Measurements from ENCODE around the gene TCEAL5.
"Not testable (repeated sequence)": the region's sequence is repeated elsewhere in the genome, so short reads cannot be mapped to it uniquely, and the experiment has no call there.

The TCEAL5 gene

DNA sequence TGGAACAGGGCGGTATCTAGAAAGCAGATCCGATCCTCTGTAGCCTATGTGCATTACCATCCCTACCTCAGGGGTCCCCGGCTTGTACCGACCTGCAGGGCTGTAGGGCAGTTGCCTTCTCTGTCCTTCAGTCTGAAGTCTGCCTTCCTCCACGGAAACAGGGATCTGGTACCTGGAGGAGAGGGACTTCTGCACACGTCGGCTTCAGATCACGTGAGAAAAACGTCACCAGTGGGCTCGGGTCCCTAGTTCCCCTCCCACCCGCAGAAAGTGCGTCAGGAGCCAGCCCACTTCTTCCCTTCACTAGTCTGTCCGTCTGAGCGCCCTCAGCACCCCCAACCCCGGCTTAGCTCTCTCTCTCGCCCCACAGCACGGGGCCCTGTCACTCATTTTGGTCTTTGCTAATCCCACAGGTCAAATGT lies at the start of gene TCEAL5:
Gene TCEAL5, minus strand, starts transcription at position 170 of the 422 bp plus-strand sequence. CDS start 2,187 bp downstream, outside the sequence.
- FAIRE-seq, result no peak

DNA sequence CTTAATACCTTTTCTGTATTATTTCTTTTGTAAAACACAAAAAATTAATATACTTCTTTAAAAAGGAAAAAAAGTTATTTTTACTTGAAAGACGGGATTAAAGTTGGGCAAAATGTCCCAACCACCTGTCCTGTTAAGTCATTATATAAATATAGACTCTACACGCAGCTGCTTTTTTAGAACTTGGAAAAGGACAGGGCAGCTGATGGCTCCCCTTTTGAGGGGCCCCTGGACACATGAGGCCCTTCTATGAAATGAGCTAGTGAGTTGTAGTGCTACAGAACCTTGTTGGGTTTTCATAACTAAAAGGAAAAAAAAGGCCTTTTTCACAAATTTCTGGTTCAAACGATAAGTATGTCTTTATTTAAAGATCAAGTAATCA lies 34.8 kb upstream of the TCEAL5 start:
- FAIRE-seq, result peak; percentile 42

GRCh38 chrX:103310555-103311398 lies 34.2 kb upstream of the TCEAL5 start, which contains the start of gene BEX2:
TSS of gene BEX2 (minus strand) at chrX:103310990. CDS start at chrX:103309976, 1,014 bp downstream.
- peak; percentile 87 for FAIRE-seq

DNA sequence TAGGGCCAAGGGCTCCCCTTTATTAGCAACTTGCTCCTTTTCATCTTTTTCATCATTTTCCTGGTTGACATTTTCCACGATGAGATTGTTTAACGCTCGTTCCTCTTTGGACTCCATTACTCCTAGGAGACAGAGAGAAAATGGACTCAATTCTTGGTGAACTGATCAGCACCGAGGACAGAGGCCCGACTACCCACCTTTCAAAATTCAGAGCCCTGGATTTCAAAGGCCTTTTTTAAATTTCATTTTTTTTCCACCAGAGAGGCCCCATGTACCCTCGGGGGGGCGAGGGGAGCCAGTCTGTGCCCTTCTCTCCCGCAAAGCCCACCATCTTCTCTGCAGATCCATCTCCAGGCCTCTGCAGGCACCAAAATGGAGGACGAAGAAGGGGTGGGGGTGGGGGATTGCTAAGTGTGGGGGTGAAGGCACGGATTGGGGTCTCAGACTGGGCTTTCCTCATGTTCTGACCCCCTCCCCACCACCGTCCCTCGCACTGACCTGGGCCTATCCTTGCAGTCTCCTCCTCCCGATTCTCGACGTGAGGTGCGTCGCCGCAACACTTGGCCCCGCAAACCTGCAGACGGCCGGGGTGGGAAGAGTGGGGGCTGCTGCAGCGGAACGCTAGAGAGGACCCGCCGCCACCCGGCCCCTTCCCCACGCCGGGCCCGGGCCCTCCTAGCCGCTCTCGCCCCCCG lies 33.5 kb upstream of the TCEAL5 start:
- no peak for FAIRE-seq

DNA sequence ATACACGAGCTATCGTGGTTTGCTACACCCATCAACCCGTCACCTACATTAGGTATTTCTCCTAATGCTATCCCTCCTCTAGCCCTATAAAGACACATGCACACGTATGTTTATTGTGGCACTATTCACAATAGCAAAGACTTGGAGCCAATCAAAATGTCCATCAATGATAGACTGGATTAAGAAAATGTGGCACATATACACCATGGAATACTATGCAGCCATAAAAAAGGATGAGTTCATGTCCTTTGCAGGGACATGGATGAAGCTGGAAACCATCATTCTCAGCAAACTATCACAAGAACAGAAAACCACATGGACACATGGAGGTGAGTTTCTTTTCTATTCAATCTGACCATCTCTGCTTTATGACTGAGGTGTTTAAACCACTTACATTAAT lies 29.1 kb upstream of the TCEAL5 start:
- not testable (repeated sequence) for FAIRE-seq

DNA sequence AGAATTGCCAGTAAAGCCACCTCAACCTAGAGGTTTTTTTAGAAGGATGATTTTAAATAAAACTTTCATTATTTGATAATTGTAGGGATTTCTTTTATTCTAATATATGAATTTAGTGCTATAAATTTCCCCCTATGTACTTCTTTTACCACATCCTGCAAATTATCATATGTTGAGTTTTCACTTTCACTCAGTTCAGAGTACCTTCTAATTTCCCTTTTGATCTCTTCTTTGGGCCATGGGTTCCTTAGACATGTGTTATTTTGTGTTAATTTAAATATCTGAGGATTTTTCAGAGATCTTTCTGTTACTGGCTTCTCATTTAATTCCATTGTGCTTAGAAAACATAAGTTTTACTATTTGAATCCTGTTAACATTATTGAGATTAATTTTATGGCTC lies 28.2 kb upstream of the TCEAL5 start:
- FAIRE-seq, result no peak

DNA sequence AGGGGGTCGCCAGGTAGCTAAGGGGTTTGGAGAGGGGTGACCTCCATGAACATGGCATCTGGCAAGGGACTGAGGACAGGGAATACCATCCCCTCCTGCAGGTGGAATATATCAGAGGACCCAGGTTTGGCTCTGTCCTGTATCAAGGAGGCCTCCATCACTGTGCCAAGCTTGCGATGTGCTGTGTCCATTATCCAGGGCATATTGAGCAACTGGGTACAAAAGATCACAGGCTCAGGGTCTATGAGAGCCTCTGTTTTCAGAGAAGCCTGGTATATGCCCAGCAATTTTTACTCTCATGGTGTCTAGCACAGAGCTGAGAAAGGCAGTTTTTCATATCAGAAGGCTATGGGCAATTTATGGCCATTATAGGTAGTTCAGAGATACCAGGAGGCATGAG lies 16.6 kb upstream of the TCEAL5 start:
- no peak for FAIRE-seq

- no peak for FAIRE-seq
These were observed 3.1 kb upstream of the TCEAL5 start for GRCh38 chrX:103279624-103280023.

DNA sequence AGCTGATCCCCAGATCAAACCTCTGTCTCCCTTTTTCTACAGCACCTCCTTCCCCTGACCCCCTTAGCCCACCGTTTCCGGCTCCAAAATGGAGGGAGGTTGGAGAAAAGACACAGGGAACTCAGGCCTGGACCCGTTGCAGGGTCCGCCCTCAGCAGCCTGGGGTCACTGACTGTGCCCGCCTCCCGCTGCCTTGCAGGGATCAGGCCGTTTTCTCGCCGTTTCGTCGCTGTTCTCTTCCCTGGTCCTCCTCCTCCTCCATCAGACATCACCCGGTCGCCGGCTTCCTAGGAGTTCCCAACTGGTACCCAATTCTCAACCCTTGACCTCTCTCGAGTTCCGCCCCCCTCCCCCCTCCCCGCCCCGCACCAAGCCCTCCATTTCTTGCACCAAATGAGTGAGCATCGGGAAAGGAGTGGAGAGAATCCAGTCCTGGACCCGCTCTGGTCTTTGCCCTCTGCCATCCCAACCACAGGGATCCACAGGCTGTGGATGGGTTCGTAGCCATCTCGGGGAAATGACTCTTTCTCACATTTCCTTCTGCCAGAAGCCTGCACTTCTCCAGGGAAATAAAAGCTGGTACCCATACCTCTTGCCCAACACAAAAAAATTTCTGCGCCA lies 493 bp downstream of the TCEAL5 start:
- no peak for FAIRE-seq

DNA sequence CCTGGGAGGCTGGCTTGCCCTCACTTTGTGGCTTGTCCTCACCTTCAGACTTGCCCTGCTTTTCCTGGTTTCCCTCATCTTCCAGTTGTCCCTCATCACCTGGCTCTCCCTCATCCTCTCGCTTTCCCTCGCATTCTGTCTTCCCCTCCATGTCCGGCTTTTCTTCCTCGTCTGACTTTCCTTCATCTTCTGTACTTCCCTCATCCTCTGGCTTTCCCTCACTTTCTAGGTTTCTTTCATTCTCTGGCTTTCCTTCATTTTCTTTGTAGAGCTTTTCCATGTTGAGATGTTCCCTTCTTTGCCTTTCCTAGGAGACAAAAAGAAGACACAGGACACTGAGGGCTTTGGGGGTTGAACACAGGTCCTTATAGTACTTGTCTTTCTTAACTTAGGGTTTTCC lies 2.3 kb downstream of the TCEAL5 start:
- FAIRE-seq, result no peak

DNA sequence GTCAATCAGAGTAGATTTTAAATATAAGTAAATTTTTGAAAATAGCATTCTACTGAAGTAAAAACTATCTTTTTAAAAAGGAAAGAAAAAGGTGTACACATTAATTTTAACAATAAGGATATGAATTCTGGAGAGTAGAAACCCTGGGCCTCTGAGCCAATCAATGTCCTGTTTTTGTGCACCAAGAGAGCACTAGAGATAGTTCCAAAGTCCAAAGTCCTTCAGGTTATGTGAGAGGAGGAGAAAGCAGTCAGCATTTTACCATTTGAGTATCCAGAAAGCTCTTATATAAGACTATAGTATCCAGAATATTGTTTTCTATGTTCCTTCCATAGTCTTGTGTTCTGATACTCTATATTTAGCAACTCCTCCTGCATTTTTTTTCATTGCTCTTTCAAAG lies 18.3 kb downstream of the TCEAL5 start:
- no peak for FAIRE-seq

GRCh38 chrX:103256651-103257050 lies 19.9 kb downstream of the TCEAL5 start:
- FAIRE-seq, result no peak

DNA sequence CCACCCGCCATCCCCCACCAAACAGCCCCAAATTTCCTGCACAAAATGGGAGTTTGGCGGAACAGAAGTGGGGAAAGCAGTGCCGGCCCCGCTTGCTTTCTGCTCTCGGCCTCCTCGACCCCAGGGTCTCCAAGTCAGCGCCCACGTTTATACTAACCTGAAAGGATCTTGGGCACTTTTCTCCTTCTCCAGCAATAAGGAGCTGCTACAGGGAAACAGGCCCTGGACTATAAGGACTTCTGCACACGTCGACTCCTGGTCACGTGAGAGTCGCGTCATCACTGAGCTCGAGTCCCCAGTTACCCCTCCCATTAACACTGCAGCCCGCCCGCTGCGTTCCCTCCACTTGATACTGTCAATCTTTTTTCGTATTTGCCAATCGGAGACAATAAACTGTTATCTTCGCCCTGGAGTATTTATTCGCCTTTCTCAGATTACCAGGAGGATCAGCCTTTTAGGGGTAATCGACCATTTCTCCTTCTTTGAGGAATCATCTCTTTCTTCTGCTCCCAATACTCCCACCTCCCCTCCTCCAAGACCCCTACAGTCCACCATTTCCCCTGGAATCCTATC lies 21.5 kb downstream of the TCEAL5 start, which contains the start of gene TCEAL8:
Gene TCEAL8, minus strand, starts transcription at position 235 of the 573 bp plus-strand sequence. CDS start 1,176 bp downstream, outside the sequence.
- FAIRE-seq, result peak; percentile 71

- peak; percentile 95 for FAIRE-seq
These were observed 22.3 kb downstream of the TCEAL5 start for GRCh38 chrX:103254171-103254824.

- no peak for FAIRE-seq
These were observed 22.9 kb downstream of the TCEAL5 start for GRCh38 chrX:103253608-103254007.

DNA sequence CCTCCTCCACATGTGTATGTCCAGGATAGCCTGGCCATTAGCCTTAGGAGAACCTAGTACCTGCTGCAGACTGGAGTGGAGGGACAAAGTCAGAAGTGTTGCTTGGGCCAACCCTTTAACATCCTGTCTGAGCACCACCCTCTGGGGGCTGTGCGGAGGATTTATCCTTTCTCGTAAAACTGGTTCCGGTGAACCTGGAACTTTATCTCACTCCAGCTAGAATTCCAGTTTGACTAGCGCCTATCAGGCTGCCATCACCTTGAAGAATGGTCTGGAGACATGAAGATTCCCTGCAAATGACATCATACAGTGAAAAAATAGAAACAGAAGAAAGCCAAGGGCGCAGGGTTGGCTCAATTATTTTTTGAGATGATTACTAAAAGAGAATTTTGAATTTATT lies 25.6 kb downstream of the TCEAL5 start:
- FAIRE-seq, result no peak

- FAIRE-seq, result no peak
These were observed 26.7 kb downstream of the TCEAL5 start for GRCh38 chrX:103249805-103250204.

- FAIRE-seq, result peak; percentile 93
These were observed 28.0 kb downstream of the TCEAL5 start for GRCh38 chrX:103248553-103248952.

GRCh38 chrX:103240155-103240554 lies 36.4 kb downstream of the TCEAL5 start:
- FAIRE-seq, result no peak

DNA sequence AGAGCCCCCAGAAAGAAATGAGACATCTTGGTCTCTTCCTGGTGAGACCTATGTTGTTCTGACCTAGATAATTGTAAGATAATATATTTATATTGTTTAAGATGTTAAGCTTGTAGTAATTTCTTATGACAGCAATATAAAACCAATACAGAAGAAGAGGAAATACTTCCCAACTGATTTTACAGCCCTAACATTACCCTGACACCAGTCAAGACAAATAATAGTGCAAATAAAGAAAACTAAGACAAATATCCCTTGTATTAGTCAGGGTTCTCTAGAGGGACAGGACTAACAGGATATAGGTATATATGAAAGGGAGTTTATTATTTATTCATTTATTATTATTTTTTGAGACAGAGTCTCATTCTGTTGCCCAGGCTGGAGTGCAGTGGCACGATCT lies 40.3 kb downstream of the TCEAL5 start:
- no peak for FAIRE-seq

- FAIRE-seq, result peak; percentile 27
These were observed 40.9 kb downstream of the TCEAL5 start for GRCh38 chrX:103235608-103236007.

DNA sequence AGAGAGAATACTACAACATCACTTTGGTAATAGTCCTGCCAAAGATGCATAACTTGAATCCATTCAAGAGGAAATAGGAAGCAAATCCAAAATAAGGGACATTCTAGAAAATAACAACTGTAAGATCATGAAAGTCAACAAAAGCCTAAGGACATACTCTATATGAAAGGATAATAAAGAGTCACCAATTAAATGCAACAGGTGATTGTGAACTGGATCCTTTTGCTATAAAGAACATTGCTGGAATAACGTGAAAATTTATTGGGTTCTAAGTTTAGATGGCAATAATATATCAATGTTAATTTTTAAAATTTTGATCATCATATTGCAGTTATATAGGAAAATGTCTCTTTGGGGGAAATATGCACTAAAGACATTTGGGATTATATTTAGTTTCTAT lies 41.7 kb downstream of the TCEAL5 start:
- FAIRE-seq, result no peak

DNA sequence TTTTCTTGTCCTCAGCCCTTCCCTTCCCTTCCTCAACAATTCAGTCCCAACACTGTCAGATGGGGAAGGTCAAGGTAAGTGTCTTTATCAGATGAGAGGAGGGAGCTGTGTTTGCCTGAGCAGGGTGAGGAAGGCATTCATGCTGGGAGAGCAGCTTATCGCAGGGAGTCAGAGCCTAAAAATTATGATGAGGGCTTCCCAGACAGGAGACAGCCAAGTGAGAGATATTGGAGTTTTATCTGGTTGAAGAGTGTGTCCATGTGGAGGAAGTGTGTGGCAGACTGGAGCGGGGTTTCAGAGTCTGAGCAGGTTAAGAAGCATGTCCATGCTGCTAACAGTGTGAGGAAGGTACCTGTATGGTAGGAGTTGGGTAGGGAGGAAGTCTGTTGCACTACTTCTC lies 43.3 kb downstream of the TCEAL5 start:
- FAIRE-seq, result no peak

Data from G401.6 (cell line).